Endothelial cell of umbilical vein (primary cell): ENCODE results near the gene KYAT1. TPM values are rescaled to one million over a fixed set of nuclear protein-coding genes. Genes with fewer than 3 reads are reported as not detected.
A peak's percentile ranks its signal among the peaks of the same experiment; 100 is the strongest.

Source experiments
- BruUV-seq: library from RNA; stranded (reverse); fragments of 400-500 nt; replicated peaks from 2 replicates; lab custom pipeline; 2021; lab: Mats Ljungman, UMichigan
- CTCF ChIA-PET: fragments of 300-600, 350-600 bp; sonication (Branson Sonifier 250); formaldehyde crosslinking; loops from one replicate; lab custom pipeline; 2021; ENCODE audit warnings: antibody characterized with exemption, inconsistent platforms; lab: Charles Lee
- POLR2A ChIA-PET: fragments of 300-600, 350-600 bp; sonication (Branson Sonifier 250); formaldehyde crosslinking; loops from one replicate; lab custom pipeline; 2021; ENCODE audit warnings: antibody characterized with exemption, inconsistent platforms; lab: Charles Lee
- DNase-seq: peaks from one replicate; pipeline ENCODE4 v3.0.0-alpha.2; 2011; ENCODE audit warnings: low read depth, low spot score
- FAIRE-seq: peaks from 2 replicates; lab custom pipeline; 2011; peaks lifted over from hg19 to GRCh38; lab: Jason Lieb, UNC
- H2AFZ ChIP-seq: 2 replicates; pipeline ENCODE4 v1.6.0; 2012; ENCODE audit warnings: low read depth, low read length, control low read depth, inconsistent platforms
- H3K27ac ChIP-seq: 2 replicates; pipeline ENCODE4 v1.5.1; 2011; ENCODE audit warnings: low read depth, mild to moderate bottlenecking, control low read depth, low read length, moderate library complexity; ENCODE audit not compliant: insufficient read depth
- H3K27me3 ChIP-seq, 2 experiments: 2 replicates each; pipeline versions ENCODE4 v1.6.0 to v1.6.1; 2011; ENCODE audit warnings: low read length in 2 of 2, mixed read lengths in 1 of 2; ENCODE audit not compliant: control insufficient read depth in 2 of 2, insufficient read depth in 2 of 2
- H3K36me3 ChIP-seq, 2 experiments: 2 replicates in 1 of 2; 3 replicates in 1 of 2; pipeline ENCODE4 v1.5.1; 2011; ENCODE audit warnings: low read length in 2 of 2, mild to moderate bottlenecking in 1 of 2, moderate library complexity in 1 of 2; ENCODE audit not compliant: control insufficient read depth in 2 of 2, insufficient read depth in 2 of 2; ENCODE audit errors: extremely low read depth in 1 of 2
- H3K4me1 ChIP-seq: 3 replicates; pipeline ENCODE4 v1.5.1; 2011; ENCODE audit warnings: mild to moderate bottlenecking, low read length; ENCODE audit not compliant: control insufficient read depth, insufficient read depth; ENCODE audit errors: extremely low read depth
- H3K4me2 ChIP-seq: 2 replicates; pipeline ENCODE4 v1.6.1; 2011; ENCODE audit warnings: low read length, control low read depth, mixed read lengths; ENCODE audit not compliant: insufficient read depth
- H3K4me3 ChIP-seq, 3 experiments: fragments of 200-600 bp in 1 of 3; sonication (generic), shearing (Covaris generic) in 1 of 3; replicated peaks in 1 of 3; 2 replicates each; pipeline ENCODE4 v1.5.1; 2011 to 2016; ENCODE audit warnings: control low read depth in 3 of 3, low read length in 3 of 3, mild to moderate bottlenecking in 2 of 3, inconsistent platforms in 1 of 3, low read depth in 1 of 3, moderate library complexity in 1 of 3; ENCODE audit not compliant: insufficient read depth in 1 of 3
- H3K79me2 ChIP-seq: 2 replicates; pipeline ENCODE4 v1.6.0; 2012; ENCODE audit warnings: low read length, inconsistent platforms; ENCODE audit not compliant: control insufficient read depth, insufficient read depth
- H3K9ac ChIP-seq: replicated peaks from 2 replicates; pipeline ENCODE3; 2011; ENCODE audit warnings: low read length, control low read depth; ENCODE audit not compliant: insufficient read depth; ENCODE audit errors: extremely low read depth
- H3K9me1 ChIP-seq: replicated peaks from 3 replicates; pipeline ENCODE4 v1.6.0; 2011; ENCODE audit warnings: mild to moderate bottlenecking, low read length; ENCODE audit not compliant: control insufficient read depth, insufficient read depth; ENCODE audit errors: extremely low read depth
- H3K9me3 ChIP-seq: replicated peaks from 2 replicates; pipeline ENCODE4 v1.5.1; 2012; ENCODE audit warnings: low read length, inconsistent platforms; ENCODE audit not compliant: control insufficient read depth, insufficient read depth
- H4K20me1 ChIP-seq: replicated peaks from 2 replicates; pipeline ENCODE3; 2011; ENCODE audit warnings: mild to moderate bottlenecking, low read length; ENCODE audit not compliant: control insufficient read depth, insufficient read depth; ENCODE audit errors: extremely low read depth
- CTCF ChIP-seq, 2 donors: IDR thresholded peaks; 1 replicate in 1 of 2; 2 replicates in 1 of 2; pipeline ENCODE4 v1.5.1; 2011; ENCODE audit warnings: low read length in 2 of 2, mild to moderate bottlenecking in 2 of 2, moderate library complexity in 2 of 2, control low read depth in 1 of 2, inconsistent platforms in 1 of 2, low read depth in 1 of 2; ENCODE audit not compliant: insufficient read depth in 1 of 2; ENCODE audit errors: extremely low read depth in 1 of 2
- EZH2 ChIP-seq: IDR thresholded peaks from 2 replicates; pipeline ENCODE4 v1.6.1; 2012; ENCODE audit warnings: borderline replicate concordance, low read depth, mild to moderate bottlenecking, moderate library complexity, low read length, inconsistent platforms; ENCODE audit not compliant: severe bottlenecking
- FOS ChIP-seq: IDR thresholded peaks from 2 replicates; pipeline ENCODE4 v1.6.1; 2011; ENCODE audit warnings: mild to moderate bottlenecking, low read length, moderate library complexity, borderline replicate concordance; ENCODE audit not compliant: insufficient read depth
- GATA2 ChIP-seq: IDR thresholded peaks from 2 replicates; pipeline ENCODE4 v1.7.0; 2011; ENCODE audit warnings: low read depth, mild to moderate bottlenecking, moderate library complexity, mixed read lengths, low read length; ENCODE audit not compliant: insufficient read length, insufficient read depth
- JUN ChIP-seq: IDR thresholded peaks from 2 replicates; pipeline ENCODE4 v1.6.1; 2011; ENCODE audit warnings: borderline replicate concordance, low read depth; ENCODE audit not compliant: insufficient read length, insufficient read depth
- MAX ChIP-seq: IDR thresholded peaks from 2 replicates; pipeline ENCODE4 v1.6.1; 2011; ENCODE audit not compliant: insufficient read depth, insufficient read length
- MYC ChIP-seq: IDR thresholded peaks from one replicate; pipeline ENCODE4 v1.6.1; 2011; ENCODE audit warnings: mild to moderate bottlenecking, low read depth, low read length
- POLR2A ChIP-seq: IDR thresholded peaks from 2 replicates; pipeline ENCODE4 v1.6.1; 2012; ENCODE audit warnings: low read depth, mild to moderate bottlenecking, control low read depth, low read length
- POLR2AphosphoS5 ChIP-seq: IDR thresholded peaks from 2 replicates; pipeline ENCODE4 v1.6.1; 2012; ENCODE audit warnings: low read depth, mild to moderate bottlenecking, control low read depth, low read length, moderate library complexity; ENCODE audit not compliant: insufficient read depth
- dilution Hi-C: fragments of 300-500 bp; cut with MboI; formaldehyde crosslinking; loops from one replicate; pipeline ENCODE4 v1.15.0; 2019; ENCODE audit warnings: low sequenced_read_pairs; ENCODE audit not compliant: extremely low pct_ligation_motif_present
- intact Hi-C: fragments of 100-400 bp; cut with micrococcal nuclease; formaldehyde crosslinking; loops from one replicate; pipeline ENCODE4 v1.10.0; 2022
- polyA plus RNA-seq, 4 experiments: library from polyadenylated mRNA; depleted of rRNA in 3 of 4; stranded (reverse) in 3 of 4; unstranded in 1 of 4; fragments of >200 nt; gene quantifications; 2 replicates each; pipeline versions ENCODE4 v1.2.1 to v1.2.3, GENCODE V29; 2011 to 2012; ENCODE audit warnings: missing spikeins in 1 of 4
- total RNA-seq: library from RNA; stranded (reverse); gene quantifications from 2 replicates; pipeline ENCODE4 v1.2.3, GENCODE V29; 2021

Gene KYAT1
- total and polyA plus RNA-seq, 2 donors (not counting 3 experiments of a cell fraction or from before 2014, with no cell fraction given): 7.2 to 9.6 TPM

GRCh38 chr9:128903079-128903461 is 21.3 kb upstream of the KYAT1 start:
- no peak for TF ChIP-seq EZH2
- no peak for TF ChIP-seq POLR2AphosphoS5
- TF ChIP-seq GATA2: no peak
- TF ChIP-seq JUN: no peak
- Histone ChIP-seq H3K9me1 (no peaks in the 10 kb centered on the region), H3K4me1 (peaks cover 7% of the 10 kb centered on the region), H3K27ac (no peak overlapping the region), H4K20me1 (no peaks in the 10 kb centered on the region), H3K36me3 (peaks cover 18 to 34% of the 10 kb centered on the region in 2 experiments), H3K79me2 (peaks cover 84% of the 10 kb centered on the region), H2AFZ (no peak overlapping the region), H3K9ac (no peak overlapping the region), H3K9me3 (no peaks in the 10 kb centered on the region), H3K4me3 (no peak overlapping the region), H3K4me2 (no peak overlapping the region), H3K27me3 (no peaks in the 10 kb centered on the region)
- dilution Hi-C loops: no loop called here
- intact Hi-C loops: no loop called here
- POLR2A ChIA-PET: interaction anchor here (0.7 kb wide), 1 partner anchor 453 kb away, joined by 3 read pairs; no protein-coding TSS in a partner anchor
- DNase-seq (no peak), FAIRE-seq (no peak)
- CTCF ChIA-PET: interaction anchor here (0.9 kb wide), 1 partner anchor 15 kb away, joined by 3 read pairs; no protein-coding TSS in a partner anchor
- BruUV-seq: no TSS peak

- intact Hi-C loops: no loop called here
- Histone ChIP-seq H2AFZ (no peak overlapping the region), H3K27me3 (no peaks in the 10 kb centered on the region), H3K9me1 (no peaks in the 10 kb centered on the region), H4K20me1 (no peaks in the 10 kb centered on the region), H3K27ac (peak overlapping the region; percentile 16), H3K36me3 (peaks cover 13 to 28% of the 10 kb centered on the region in 2 experiments), H3K4me2 (no peak overlapping the region), H3K4me3 (no peak overlapping the region), H3K4me1 (peaks cover 7% of the 10 kb centered on the region), H3K79me2 (peaks cover 83% of the 10 kb centered on the region), H3K9ac (no peak overlapping the region), H3K9me3 (no peaks in the 10 kb centered on the region)
- POLR2A ChIA-PET: interaction anchor here (0.7 kb wide), 1 partner anchor 453 kb away, joined by 3 read pairs; no protein-coding TSS in a partner anchor
- DNase-seq (no peak), FAIRE-seq (no peak)
- dilution Hi-C loops: no loop called here
- BruUV-seq: no TSS peak
- TF ChIP-seq MAX (no peak), POLR2A (no peak), EZH2 (no peak), FOS (no peak), MYC (no peak), JUN (no peak), POLR2AphosphoS5 (no peak), GATA2 (no peak), CTCF (IDR thresholded peaks at IDR 0.05; ENCODE audit: extremely low read depth in 1 of 2, insufficient read depth in 1 of 2, low read depth in 1 of 2, low read length in 2 of 2) (no peak)
- CTCF ChIA-PET: interaction anchor here (0.9 kb wide), 1 partner anchor 15 kb away, joined by 3 read pairs; no protein-coding TSS in a partner anchor
Measured at GRCh38 chr9:128902351-128903078, 20.8 kb upstream of the KYAT1 start.
